ENCODE measurements around the gene ATP6V0A4.

DNA sequence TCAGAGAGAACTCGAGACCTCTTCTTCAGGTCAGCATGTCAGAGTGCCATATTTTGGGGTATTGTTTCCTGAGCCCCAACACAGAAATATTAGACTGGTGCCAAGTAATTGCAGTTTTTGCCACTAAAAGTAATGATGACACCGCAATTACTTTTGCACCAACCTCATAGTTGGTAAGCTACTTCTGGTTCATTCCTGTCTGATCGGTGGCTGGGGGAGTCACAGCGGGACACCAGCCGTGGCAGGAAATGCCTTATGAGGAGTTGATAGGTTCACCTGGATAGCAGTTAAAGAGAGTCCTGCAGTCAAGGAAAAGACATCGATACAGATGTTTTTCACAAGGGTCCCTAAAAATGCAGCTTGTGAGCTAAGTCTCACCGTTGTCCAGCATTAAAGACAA is 23.9 kb upstream of the ATP6V0A4 start:
- TF ChIP-seq, protein P1, sequence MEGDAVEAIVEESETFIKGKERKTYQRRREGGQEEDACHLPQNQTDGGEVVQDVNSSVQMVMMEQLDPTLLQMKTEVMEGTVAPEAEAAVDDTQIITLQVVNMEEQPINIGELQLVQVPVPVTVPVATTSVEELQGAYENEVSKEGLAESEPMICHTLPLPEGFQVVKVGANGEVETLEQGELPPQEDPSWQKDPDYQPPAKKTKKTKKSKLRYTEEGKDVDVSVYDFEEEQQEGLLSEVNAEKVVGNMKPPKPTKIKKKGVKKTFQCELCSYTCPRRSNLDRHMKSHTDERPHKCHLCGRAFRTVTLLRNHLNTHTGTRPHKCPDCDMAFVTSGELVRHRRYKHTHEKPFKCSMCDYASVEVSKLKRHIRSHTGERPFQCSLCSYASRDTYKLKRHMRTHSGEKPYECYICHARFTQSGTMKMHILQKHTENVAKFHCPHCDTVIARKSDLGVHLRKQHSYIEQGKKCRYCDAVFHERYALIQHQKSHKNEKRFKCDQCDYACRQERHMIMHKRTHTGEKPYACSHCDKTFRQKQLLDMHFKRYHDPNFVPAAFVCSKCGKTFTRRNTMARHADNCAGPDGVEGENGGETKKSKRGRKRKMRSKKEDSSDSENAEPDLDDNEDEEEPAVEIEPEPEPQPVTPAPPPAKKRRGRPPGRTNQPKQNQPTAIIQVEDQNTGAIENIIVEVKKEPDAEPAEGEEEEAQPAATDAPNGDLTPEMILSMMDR (IDR thresholded peaks at IDR 0.05), result no peak
- TF ChIP-seq EZH2 (IDR thresholded peaks at IDR 0.05; ENCODE audit: borderline replicate concordance, insufficient read depth, low read depth, low read length, poor library complexity, severe bottlenecking), result no peak

Measured in B cell (primary cell).